Lung (tissue), 12 donors: ENCODE results near the gene PHKB. TPM values are rescaled to one million over a fixed set of nuclear protein-coding genes. Genes with fewer than 3 reads are reported as not detected.

ENCODE experiments used
- ATAC-seq: fragments of 200-7000 bp; cut with Tn5 transposase; one replicate; pipeline ENCODE4 v1.9.1; 2020; ENCODE audit warnings: moderate number of reproducible peaks; ENCODE audit not compliant: insufficient read depth, low FRiP score
- DNase-seq, 3 donors: peaks; one replicate each; pipeline ENCODE4 v3.0.0-alpha.2; 2013 to 2017
- H3K27ac ChIP-seq, 2 donors: one replicate each; pipeline ENCODE4 v1.5.1; 2013; ENCODE audit warnings: mild to moderate bottlenecking in 2 of 2, moderate library complexity in 2 of 2, control low read depth in 1 of 2, inconsistent platforms in 1 of 2, low read depth in 1 of 2, low read length in 1 of 2
- H3K27me3 ChIP-seq, 3 donors: one replicate each; pipeline ENCODE4 v1.5.1; 2013; ENCODE audit warnings: low read length in 2 of 3; ENCODE audit not compliant: control insufficient read depth in 3 of 3, insufficient read depth in 3 of 3
- H3K36me3 ChIP-seq, 4 donors: one replicate each; pipeline ENCODE4 v1.5.1; 2013; ENCODE audit warnings: low read length in 4 of 4, mild to moderate bottlenecking in 1 of 4, moderate library complexity in 1 of 4; ENCODE audit not compliant: control insufficient read depth in 4 of 4, insufficient read depth in 4 of 4
- H3K4me1 ChIP-seq, 5 donors: one replicate each; pipeline ENCODE4 v1.5.1; 2013; ENCODE audit warnings: low read length in 5 of 5, mild to moderate bottlenecking in 2 of 5, moderate library complexity in 1 of 5; ENCODE audit not compliant: control insufficient read depth in 5 of 5, insufficient read depth in 5 of 5
- H3K4me3 ChIP-seq: one replicate; pipeline ENCODE4 v1.5.1; 2013; ENCODE audit warnings: mild to moderate bottlenecking, control low read depth, moderate library complexity
- H3K9ac ChIP-seq, 2 donors: one replicate each; pipeline ENCODE4 v1.5.1; 2013; ENCODE audit warnings: low read length in 2 of 2, control low read depth in 1 of 2; ENCODE audit not compliant: insufficient read depth in 1 of 2
- H3K9me3 ChIP-seq, 4 donors: one replicate each; pipeline ENCODE4 v1.5.1; 2013; ENCODE audit warnings: low read length in 3 of 4, mild to moderate bottlenecking in 1 of 4, moderate library complexity in 1 of 4; ENCODE audit not compliant: control insufficient read depth in 4 of 4, insufficient read depth in 3 of 4
- WGBS, 2 donors: extraction: QIAGEN DNeasy Blood & Tissue Kit; methylation state at CpG; one replicate each; pipeline ENCODE4 v1.1.7; 2013; 5-methylcytosine and 5-hydroxymethylcytosine counted together
- polyA plus RNA-seq, 2 donors: library from polyadenylated mRNA; stranded (reverse); fragments of 200-250 nt; gene quantifications; one replicate each; pipeline ENCODE4 v1.2.1, GENCODE V29; 2013
- total RNA-seq, 2 donors: library from RNA; depleted of rRNA in 1 of 2; stranded (reverse); fragments of >200 nt in 1 of 2; gene quantifications; one replicate each; pipeline ENCODE4 v1.2.1, GENCODE V29; 2014 to 2021
- TF ChIP-seq, protein P1 (sequence below): IDR thresholded peaks from 2 replicates; pipeline ENCODE4 v1.5.1; 2012; ENCODE audit warnings: mild to moderate bottlenecking; ENCODE audit errors: control extremely low read depth, extremely low read depth
- donor health status: control.
- donor health status: control.
- donor health status: Bipolar disorder and iron deficiency.
- donor health status: healthy.
- donor health status: DM: yes; HTN: yes; CAD: no.

PHKB gene
- total and polyA plus RNA-seq, 4 donors = 21.2 to 134 (median 49.6) TPM

DNA sequence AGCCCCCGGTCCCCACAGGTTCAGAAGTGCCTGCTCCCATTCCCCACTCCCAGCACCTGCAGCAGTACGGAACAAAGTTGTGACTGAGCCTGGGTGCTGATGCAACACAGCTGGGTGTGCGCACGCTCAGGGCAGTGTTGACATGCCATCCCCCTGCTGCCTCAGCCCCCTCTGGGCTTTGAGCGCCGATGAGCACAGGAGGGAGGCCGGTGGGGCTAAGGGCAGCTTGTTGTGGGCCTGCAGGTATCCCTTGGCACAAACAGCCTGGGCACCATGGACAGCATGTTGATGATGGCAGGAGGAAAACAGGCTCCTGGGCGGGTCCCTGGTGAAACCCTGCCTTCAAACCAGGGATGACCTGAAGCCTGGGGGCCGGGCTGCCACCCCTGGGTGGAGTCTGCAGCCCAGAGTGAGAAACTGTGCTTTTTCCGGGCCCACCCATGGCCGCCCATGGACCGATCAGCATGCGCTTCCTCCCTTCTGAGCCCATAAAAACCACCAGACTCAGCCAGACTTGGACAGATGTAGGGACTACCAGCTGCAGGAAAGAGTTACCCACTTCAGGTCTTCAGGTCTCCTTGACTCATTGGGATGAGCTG is 175.5 kb downstream of the PHKB start:
- Histone ChIP-seq H3K27me3 (no peaks in the 10 kb centered on the region), H3K4me1 (peaks cover 0 to 4% (median 0%) of the 10 kb centered on the region in 5 donors), H3K4me3 (no peak overlapping the region), H3K36me3 (peaks cover 0 to 9% (median 5%) of the 10 kb centered on the region in 4 donors), H3K9me3 (no peaks in the 10 kb centered on the region), H3K9ac (no peak overlapping the region), H3K27ac (no peak overlapping the region)
- DNase-seq (no peak), ATAC-seq (no peak)
- 96 to 98% methylated on average over 13 of the region's 13 CpGs for WGBS, 2 donors
- TF ChIP-seq, protein P1, sequence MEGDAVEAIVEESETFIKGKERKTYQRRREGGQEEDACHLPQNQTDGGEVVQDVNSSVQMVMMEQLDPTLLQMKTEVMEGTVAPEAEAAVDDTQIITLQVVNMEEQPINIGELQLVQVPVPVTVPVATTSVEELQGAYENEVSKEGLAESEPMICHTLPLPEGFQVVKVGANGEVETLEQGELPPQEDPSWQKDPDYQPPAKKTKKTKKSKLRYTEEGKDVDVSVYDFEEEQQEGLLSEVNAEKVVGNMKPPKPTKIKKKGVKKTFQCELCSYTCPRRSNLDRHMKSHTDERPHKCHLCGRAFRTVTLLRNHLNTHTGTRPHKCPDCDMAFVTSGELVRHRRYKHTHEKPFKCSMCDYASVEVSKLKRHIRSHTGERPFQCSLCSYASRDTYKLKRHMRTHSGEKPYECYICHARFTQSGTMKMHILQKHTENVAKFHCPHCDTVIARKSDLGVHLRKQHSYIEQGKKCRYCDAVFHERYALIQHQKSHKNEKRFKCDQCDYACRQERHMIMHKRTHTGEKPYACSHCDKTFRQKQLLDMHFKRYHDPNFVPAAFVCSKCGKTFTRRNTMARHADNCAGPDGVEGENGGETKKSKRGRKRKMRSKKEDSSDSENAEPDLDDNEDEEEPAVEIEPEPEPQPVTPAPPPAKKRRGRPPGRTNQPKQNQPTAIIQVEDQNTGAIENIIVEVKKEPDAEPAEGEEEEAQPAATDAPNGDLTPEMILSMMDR = no peak

DNA sequence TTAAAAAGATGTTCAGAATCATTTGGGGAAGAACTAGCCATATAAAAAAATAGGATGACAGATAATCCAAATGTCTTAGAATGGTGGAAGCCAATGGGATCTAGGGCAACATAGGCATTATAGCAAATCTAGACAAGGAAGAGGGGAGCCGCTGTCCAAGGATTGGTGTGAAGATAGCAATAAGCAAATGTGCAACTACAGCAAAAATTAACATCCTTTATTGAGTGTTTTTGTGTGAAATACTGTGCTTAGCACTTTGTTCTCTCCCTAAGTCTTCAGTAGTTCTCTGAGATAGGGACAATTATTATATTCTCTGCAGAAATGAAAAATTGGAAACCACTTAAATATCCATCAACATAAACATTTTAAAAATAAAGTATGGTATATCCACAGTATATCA is 177.0 kb downstream of the PHKB start:
- 98 to 100% methylated on average over 1 of the region's 1 CpG for WGBS, 2 donors
- no peak for ATAC-seq
- peaks cover 0 to 11% (median 6%) of the 10 kb centered on the region in 4 donors for H3K36me3 ChIP-seq
- H3K9ac ChIP-seq = no peak overlapping the region
- no peak overlapping the region for H3K27ac ChIP-seq
- H3K4me3 ChIP-seq = no peak overlapping the region
- DNase-seq = no peak
- peaks cover 0 to 3% (median 0%) of the 10 kb centered on the region in 5 donors for H3K4me1 ChIP-seq
- TF ChIP-seq, protein P1 = no peak
- no peaks in the 10 kb centered on the region for H3K27me3 ChIP-seq
- H3K9me3 ChIP-seq = no peaks in the 10 kb centered on the region

DNA sequence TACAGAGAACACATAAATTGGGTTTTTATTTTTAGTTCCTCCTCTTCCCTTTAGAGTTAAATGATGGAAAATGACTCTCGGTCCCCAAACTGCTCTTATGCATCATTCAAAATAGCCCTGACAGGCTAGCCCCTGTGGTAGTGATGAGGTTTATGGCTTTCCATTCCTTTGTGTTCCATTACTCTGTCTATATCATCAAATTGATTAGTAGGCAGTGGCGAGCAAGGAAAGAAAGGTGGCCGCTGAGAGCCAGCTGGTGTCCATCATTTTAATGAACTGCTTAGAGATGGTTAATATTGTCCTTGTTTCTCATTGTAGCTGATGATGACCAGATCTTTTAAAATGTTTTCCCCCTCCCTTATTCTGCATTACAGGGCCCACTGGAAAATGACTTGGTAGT is 179.5 kb downstream of the PHKB start:
- no peak overlapping the region for H3K4me3 ChIP-seq
- no peaks in the 10 kb centered on the region for H3K27me3 ChIP-seq
- ATAC-seq = no peak
- no peak overlapping the region for H3K27ac ChIP-seq
- TF ChIP-seq, protein P1 = no peak
- whole genome bisulfite sequencing, 2 donors = 95 to 98% methylated on average over 3 of the region's 3 CpGs
- peaks cover 0 to 9% (median 3%) of the 10 kb centered on the region in 4 donors for H3K36me3 ChIP-seq
- no peak for DNase-seq
- no peak overlapping the region for H3K9ac ChIP-seq
- peaks cover 0 to 11% (median 2%) of the 10 kb centered on the region in 5 donors for H3K4me1 ChIP-seq
- H3K9me3 ChIP-seq = no peaks in the 10 kb centered on the region
